ENCODE data around the gene LRCH1. TPM values are rescaled to one million over a fixed set of nuclear protein-coding genes. Genes with fewer than 3 reads are reported as not detected.

Gene LRCH1
- polyA plus RNA-seq, 1 donor (not counting 4 experiments of a cell fraction or from before 2014, with no cell fraction given), result 16.2 TPM

DNA sequence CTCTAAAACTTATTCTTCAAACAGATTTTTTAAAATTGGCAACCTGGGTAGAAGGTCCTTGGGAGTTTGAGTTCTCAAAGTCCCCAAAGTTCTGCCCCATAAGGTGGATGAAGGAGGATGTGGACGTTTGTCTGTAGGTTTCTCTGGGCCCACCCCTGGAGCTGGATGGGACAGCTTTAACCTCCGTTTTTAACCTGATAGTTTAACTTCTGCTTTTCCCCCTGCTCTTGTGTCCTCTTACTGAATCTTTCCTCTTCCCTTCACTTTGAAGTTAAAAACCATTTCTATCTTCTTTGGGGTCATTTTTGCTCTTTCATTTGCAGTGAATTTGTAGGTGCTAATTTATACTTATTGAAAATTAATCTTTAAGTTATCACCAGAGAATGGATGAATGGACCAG is 164.9 kb downstream of the LRCH1 start:
- dilution Hi-C loops (cut with MboI; ENCODE audit: extremely low pct_ligation_motif_present, low sequenced_read_pairs), result no loop called here
- no peak for FAIRE-seq
- H3K9ac ChIP-seq (ENCODE audit: control insufficient read depth, extremely low read depth, insufficient read depth, low read length), result no peak overlapping the region
- no peak overlapping the region for H3K4me3 ChIP-seq (ENCODE audit: control insufficient read depth in 2 of 3, extremely low read depth in 1 of 3, insufficient read depth in 2 of 3, low read depth in 1 of 3, low read length in 3 of 3)
- no peaks in the 10 kb centered on the region for H3K27me3 ChIP-seq (ENCODE audit: control insufficient read depth, extremely low read depth, insufficient read depth, low read length)
- peaks cover 0 to 4% of the 10 kb centered on the region in 2 experiments for H3K36me3 ChIP-seq (ENCODE audit: control insufficient read depth in 2 of 2, extremely low read depth in 1 of 2, insufficient read depth in 2 of 2, low read length in 2 of 2)
- H2AFZ ChIP-seq (ENCODE audit: control insufficient read depth, low read length), result no peak overlapping the region
- no peak overlapping the region for H3K27ac ChIP-seq (ENCODE audit: control insufficient read depth, insufficient read depth, low read length)
- no peaks in the 10 kb centered on the region for H4K20me1 ChIP-seq (ENCODE audit: control insufficient read depth, extremely low read depth, insufficient read depth, low read length)
- no peaks in the 10 kb centered on the region for H3K79me2 ChIP-seq (ENCODE audit: control insufficient read depth, insufficient read depth, low read length)
- no peak overlapping the region for H3K4me2 ChIP-seq (ENCODE audit: control insufficient read depth, extremely low read depth, insufficient read depth, low read depth, low read length)
- H3K4me1 ChIP-seq (ENCODE audit: control insufficient read depth, extremely low read depth, insufficient read depth, low read length), result no peaks in the 10 kb centered on the region
- DNase-seq (ENCODE audit: low read depth, low spot score), result no peak
- H3K9me3 ChIP-seq (ENCODE audit: control insufficient read depth, low read depth, low read length), result no peaks in the 10 kb centered on the region
- H3K9me1 ChIP-seq (ENCODE audit: control insufficient read depth, extremely low read depth, insufficient read depth, low read length), result no peaks in the 10 kb centered on the region
- no peak for TF ChIP-seq EZH2 (IDR thresholded peaks at IDR 0.05; ENCODE audit: low read length)
- TF ChIP-seq, protein P1, sequence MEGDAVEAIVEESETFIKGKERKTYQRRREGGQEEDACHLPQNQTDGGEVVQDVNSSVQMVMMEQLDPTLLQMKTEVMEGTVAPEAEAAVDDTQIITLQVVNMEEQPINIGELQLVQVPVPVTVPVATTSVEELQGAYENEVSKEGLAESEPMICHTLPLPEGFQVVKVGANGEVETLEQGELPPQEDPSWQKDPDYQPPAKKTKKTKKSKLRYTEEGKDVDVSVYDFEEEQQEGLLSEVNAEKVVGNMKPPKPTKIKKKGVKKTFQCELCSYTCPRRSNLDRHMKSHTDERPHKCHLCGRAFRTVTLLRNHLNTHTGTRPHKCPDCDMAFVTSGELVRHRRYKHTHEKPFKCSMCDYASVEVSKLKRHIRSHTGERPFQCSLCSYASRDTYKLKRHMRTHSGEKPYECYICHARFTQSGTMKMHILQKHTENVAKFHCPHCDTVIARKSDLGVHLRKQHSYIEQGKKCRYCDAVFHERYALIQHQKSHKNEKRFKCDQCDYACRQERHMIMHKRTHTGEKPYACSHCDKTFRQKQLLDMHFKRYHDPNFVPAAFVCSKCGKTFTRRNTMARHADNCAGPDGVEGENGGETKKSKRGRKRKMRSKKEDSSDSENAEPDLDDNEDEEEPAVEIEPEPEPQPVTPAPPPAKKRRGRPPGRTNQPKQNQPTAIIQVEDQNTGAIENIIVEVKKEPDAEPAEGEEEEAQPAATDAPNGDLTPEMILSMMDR (optimal IDR thresholded peaks at IDR 0.05 in 1 of 3, IDR thresholded peaks at IDR 0.05 in 1 of 3, conservative IDR thresholded peaks at IDR 0.05 in 1 of 3; ENCODE audit: extremely low read depth in 1 of 3, insufficient read depth in 2 of 3, low read length in 3 of 3), result no peak

DNA sequence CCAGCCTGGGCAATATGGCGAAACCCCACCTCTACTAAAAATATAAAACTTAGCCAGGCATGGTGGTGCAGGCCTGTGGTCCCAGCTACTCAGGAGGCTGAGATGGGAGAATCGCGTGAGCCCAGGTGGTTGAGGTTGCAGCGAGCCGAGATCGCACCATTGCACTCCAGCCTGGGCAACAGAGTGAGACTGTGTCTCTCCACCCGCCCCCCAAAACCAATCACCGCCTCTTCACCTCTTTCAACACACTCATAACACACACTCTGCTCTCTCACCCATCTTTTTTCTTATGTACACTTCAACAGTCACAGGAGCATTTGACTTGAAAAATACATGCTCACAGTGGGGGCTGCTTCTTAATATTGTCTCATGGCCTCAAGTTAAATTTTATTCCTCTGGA is 167.2 kb downstream of the LRCH1 start:
- Histone ChIP-seq H3K27ac (ENCODE audit: control insufficient read depth, insufficient read depth, low read length) (no peak overlapping the region), H2AFZ (ENCODE audit: control insufficient read depth, low read length) (no peak overlapping the region), H3K4me3 (ENCODE audit: control insufficient read depth in 2 of 3, extremely low read depth in 1 of 3, insufficient read depth in 2 of 3, low read depth in 1 of 3, low read length in 3 of 3) (no peak overlapping the region), H3K9me1 (ENCODE audit: control insufficient read depth, extremely low read depth, insufficient read depth, low read length) (no peaks in the 10 kb centered on the region), H3K4me1 (ENCODE audit: control insufficient read depth, extremely low read depth, insufficient read depth, low read length) (no peaks in the 10 kb centered on the region), H3K9ac (ENCODE audit: control insufficient read depth, extremely low read depth, insufficient read depth, low read length) (no peak overlapping the region), H3K79me2 (ENCODE audit: control insufficient read depth, insufficient read depth, low read length) (no peaks in the 10 kb centered on the region), H3K9me3 (ENCODE audit: control insufficient read depth, low read depth, low read length) (no peaks in the 10 kb centered on the region), H4K20me1 (ENCODE audit: control insufficient read depth, extremely low read depth, insufficient read depth, low read length) (no peaks in the 10 kb centered on the region), H3K27me3 (ENCODE audit: control insufficient read depth, extremely low read depth, insufficient read depth, low read length) (no peaks in the 10 kb centered on the region), H3K4me2 (ENCODE audit: control insufficient read depth, extremely low read depth, insufficient read depth, low read depth, low read length) (no peak overlapping the region), H3K36me3 (ENCODE audit: control insufficient read depth in 2 of 2, extremely low read depth in 1 of 2, insufficient read depth in 2 of 2, low read length in 2 of 2) (peaks cover 0 to 5% of the 10 kb centered on the region in 2 experiments)
- dilution Hi-C loops (cut with MboI; ENCODE audit: extremely low pct_ligation_motif_present, low sequenced_read_pairs), result no loop called here
- no peak for FAIRE-seq
- no peak for DNase-seq (ENCODE audit: low read depth, low spot score)
- TF ChIP-seq, protein P1 (optimal IDR thresholded peaks at IDR 0.05 in 1 of 3, IDR thresholded peaks at IDR 0.05 in 1 of 3, conservative IDR thresholded peaks at IDR 0.05 in 1 of 3; ENCODE audit: extremely low read depth in 1 of 3, insufficient read depth in 2 of 3, low read length in 3 of 3), result no peak
- TF ChIP-seq EZH2 (IDR thresholded peaks at IDR 0.05; ENCODE audit: low read length), result no peak
